Thyroid gland (tissue), 4 donors: ENCODE measurements around the gene CELA1. TPM values are rescaled to one million over a fixed set of nuclear protein-coding genes. Genes with fewer than 3 reads are reported as not detected.

ENCODE experiments used
- DNase-seq, 2 donors: peaks; one replicate each; pipeline ENCODE4 v3.0.0-alpha.2; 2019
- H3K27ac ChIP-seq, 3 donors: fragments of 200-600 bp; sonication (generic); 1 replicate in 2 of 3; 2 replicates in 1 of 3; pipeline ENCODE4 v1.5.1; 2016 to 2019; ENCODE audit warnings: mild to moderate bottlenecking in 1 of 3, moderate library complexity in 1 of 3
- H3K27me3 ChIP-seq: fragments of 200-600 bp; sonication (generic); one replicate; pipeline ENCODE4 v1.5.1; 2019
- H3K36me3 ChIP-seq, 2 donors: fragments of 200-600 bp; sonication (generic); one replicate each; pipeline ENCODE4 v1.5.1; 2016 to 2019
- H3K4me1 ChIP-seq, 2 donors: fragments of 200-600 bp; sonication (generic); one replicate each; pipeline ENCODE4 v1.5.1; 2017 to 2019
- H3K4me3 ChIP-seq, 3 donors: fragments of 200-600 bp; sonication (generic); replicated peaks in 1 of 3; 1 replicate in 2 of 3; 2 replicates in 1 of 3; pipeline ENCODE4 v1.5.1; 2016; ENCODE audit warnings: mild to moderate bottlenecking in 1 of 3
- H3K9me3 ChIP-seq: fragments of 200-600 bp; sonication (generic); one replicate; pipeline ENCODE4 v1.5.1; 2017
- POLR2A ChIP-seq, 2 donors: fragments of 450-650 bp; IDR thresholded peaks; one replicate each; pipeline ENCODE4 v1.6.1; 2017; ENCODE audit warnings: antibody characterized with exemption in 2 of 2, mild to moderate bottlenecking in 2 of 2, moderate library complexity in 1 of 2
- WGBS, 2 donors: methylation state at CpG; one replicate each; pipeline ENCODE4 v1.1.5; 2017; 5-methylcytosine and 5-hydroxymethylcytosine counted together
- intact Hi-C: fragments of 100-400 bp; cut with DNase I; formaldehyde crosslinking; loops from one replicate; pipeline ENCODE4 v1.15.1; 2023
- total RNA-seq, 4 donors: library from RNA; depleted of rRNA; stranded (reverse); fragments of >200 nt; gene quantifications; one replicate each; pipeline ENCODE4 v1.2.3, GENCODE V29; 2016
- TF ChIP-seq, protein P1 (sequence below), 6 experiments: fragments of 200-600 bp in 3 of 6; fragments of 450-650 bp in 3 of 6; sonication (generic) in 3 of 6; IDR thresholded peaks; one replicate each; pipeline ENCODE4 v1.5.1; 2016 to 2019; ENCODE audit warnings: antibody characterized with exemption in 6 of 6, mild to moderate bottlenecking in 2 of 6, inconsistent platforms in 1 of 6, moderate library complexity in 1 of 6

The CELA1 gene
- total RNA-seq, 4 donors from 2014 or later = not detected

DNA sequence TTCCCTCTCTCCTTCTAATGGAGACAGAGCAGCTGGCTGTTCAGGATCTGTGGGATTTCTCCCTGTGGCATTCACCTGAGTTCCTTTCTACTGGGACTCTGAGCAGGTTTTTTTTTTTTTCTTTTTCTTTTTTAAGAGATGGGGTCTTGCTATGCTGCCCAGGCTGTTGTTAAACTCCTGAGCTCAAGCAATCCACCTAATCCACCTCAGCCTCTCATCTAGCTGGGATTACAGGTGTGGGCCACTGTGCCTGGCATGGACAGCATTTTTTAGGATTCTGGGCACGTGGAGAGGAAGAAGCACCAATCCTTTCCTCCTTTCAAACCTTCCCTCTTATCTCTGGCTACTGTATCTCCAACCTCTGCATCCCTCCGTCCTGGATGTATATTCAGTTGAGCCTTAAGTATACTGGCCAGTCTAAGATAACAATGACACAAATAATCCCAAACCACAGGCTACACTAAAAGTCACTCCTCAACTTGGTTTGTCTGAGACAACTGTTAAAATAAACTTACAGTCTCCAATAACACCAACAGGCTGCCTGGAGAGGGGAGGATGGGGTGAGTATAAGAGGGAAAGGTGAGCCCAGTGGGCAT, 16.4 kb upstream of the CELA1 start:
- no peak overlapping the region for H3K27ac ChIP-seq

DNA sequence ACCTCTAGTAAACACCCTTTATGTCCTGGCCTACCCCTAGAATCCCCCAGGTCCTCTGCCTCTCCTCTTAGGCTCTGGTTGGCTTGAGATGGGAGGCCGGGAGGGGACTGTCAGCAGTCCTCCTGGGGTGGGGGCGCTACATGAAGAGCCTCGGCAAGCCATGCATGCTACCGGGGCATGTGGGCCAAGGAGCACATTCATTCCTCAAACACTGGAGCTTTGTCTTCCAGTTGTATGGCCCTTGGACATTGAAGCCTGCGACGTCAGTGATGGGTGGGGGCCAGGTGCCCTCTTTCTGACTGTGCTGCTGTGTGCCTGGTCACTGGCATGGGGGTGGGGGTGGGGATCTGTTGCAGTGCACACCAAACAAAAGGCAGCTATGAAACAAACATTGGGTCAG, 15.8 kb upstream of the CELA1 start:
- peak in 1 of 2 donors; percentile 40 for DNase-seq
- no peaks in the 10 kb centered on the region for H3K27me3 ChIP-seq
- H3K4me3 ChIP-seq = no peak overlapping the region
- no peaks in the 10 kb centered on the region for H3K36me3 ChIP-seq
- 46 to 69% methylated on average over 6 of the region's 6 CpGs for WGBS, 2 donors
- intact Hi-C loops = no loop called here
- no peak overlapping the region for H3K27ac ChIP-seq
- no peak for TF ChIP-seq POLR2A (IDR thresholded peaks at IDR 0.05)
- TF ChIP-seq, protein P1, sequence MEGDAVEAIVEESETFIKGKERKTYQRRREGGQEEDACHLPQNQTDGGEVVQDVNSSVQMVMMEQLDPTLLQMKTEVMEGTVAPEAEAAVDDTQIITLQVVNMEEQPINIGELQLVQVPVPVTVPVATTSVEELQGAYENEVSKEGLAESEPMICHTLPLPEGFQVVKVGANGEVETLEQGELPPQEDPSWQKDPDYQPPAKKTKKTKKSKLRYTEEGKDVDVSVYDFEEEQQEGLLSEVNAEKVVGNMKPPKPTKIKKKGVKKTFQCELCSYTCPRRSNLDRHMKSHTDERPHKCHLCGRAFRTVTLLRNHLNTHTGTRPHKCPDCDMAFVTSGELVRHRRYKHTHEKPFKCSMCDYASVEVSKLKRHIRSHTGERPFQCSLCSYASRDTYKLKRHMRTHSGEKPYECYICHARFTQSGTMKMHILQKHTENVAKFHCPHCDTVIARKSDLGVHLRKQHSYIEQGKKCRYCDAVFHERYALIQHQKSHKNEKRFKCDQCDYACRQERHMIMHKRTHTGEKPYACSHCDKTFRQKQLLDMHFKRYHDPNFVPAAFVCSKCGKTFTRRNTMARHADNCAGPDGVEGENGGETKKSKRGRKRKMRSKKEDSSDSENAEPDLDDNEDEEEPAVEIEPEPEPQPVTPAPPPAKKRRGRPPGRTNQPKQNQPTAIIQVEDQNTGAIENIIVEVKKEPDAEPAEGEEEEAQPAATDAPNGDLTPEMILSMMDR (IDR thresholded peaks at IDR 0.05) = no peak
- no peaks in the 10 kb centered on the region for H3K4me1 ChIP-seq
- no peaks in the 10 kb centered on the region for H3K9me3 ChIP-seq

More for the DNA sequence above, 16.4 kb upstream of the CELA1 start:
- no peaks in the 10 kb centered on the region for H3K9me3 ChIP-seq
- TF ChIP-seq, protein P1 (IDR thresholded peaks at IDR 0.05) = no peak
- no peak for TF ChIP-seq POLR2A (IDR thresholded peaks at IDR 0.05)
- H3K4me1 ChIP-seq = no peaks in the 10 kb centered on the region
- no peaks in the 10 kb centered on the region for H3K27me3 ChIP-seq
- DNase-seq = no peak
- H3K36me3 ChIP-seq = no peaks in the 10 kb centered on the region
- WGBS, 2 donors = 57 to 73% methylated on average over 2 of the region's 2 CpGs
- intact Hi-C loops = no loop called here
- no peak overlapping the region for H3K4me3 ChIP-seq

DNA sequence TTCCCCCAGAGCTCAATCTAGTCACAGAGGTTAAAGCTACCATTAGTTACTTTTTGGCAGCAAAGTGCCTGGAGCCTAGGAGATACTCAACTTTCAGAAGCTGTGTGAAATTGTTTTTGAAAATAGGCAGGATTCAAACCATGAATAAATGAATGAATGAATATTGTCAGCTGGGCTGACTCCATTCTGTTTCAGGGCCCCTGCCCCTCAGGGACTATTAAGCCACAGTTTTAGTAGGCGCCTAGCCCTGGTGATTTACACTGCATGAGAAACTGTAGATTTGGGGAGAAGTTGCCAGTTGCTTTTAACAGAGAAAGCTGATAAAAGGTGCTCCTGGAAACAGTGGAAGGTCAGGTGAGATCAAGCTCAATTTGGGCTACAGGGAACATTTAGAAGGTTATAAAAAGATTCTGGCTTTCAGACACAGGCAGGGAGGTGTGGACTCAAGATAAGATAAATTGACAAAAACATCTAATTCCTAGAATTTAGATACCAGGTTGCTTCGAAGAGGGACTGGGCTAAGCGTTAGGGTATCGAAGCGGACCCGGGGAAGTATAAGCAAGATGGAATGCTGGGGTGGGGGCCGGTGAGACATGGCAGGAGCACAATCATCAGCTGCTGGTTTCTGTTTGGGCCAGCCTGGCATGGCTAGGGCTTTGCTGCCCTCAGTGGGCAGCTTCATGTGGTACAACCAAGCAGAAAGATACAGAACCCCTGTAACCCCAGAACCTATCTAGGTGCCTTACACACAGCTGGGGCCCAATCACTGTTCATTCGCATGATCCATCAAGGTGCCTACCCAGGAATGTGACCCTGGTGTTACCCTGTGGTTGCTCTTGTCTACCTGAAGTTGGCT, 14.9 kb upstream of the CELA1 start:
- Histone ChIP-seq H3K27me3 (no peaks in the 10 kb centered on the region), H3K4me1 (no peaks in the 10 kb centered on the region), H3K4me3 (no peak overlapping the region), H3K27ac (no peak overlapping the region), H3K9me3 (no peaks in the 10 kb centered on the region), H3K36me3 (no peaks in the 10 kb centered on the region)
- intact Hi-C loops = no loop called here
- DNase-seq = no peak
- WGBS, 2 donors = 87 to 91% methylated on average over 8 of the region's 8 CpGs
- TF ChIP-seq, protein P1 (IDR thresholded peaks at IDR 0.05) = no peak
- TF ChIP-seq POLR2A (IDR thresholded peaks at IDR 0.05) = no peak

DNA sequence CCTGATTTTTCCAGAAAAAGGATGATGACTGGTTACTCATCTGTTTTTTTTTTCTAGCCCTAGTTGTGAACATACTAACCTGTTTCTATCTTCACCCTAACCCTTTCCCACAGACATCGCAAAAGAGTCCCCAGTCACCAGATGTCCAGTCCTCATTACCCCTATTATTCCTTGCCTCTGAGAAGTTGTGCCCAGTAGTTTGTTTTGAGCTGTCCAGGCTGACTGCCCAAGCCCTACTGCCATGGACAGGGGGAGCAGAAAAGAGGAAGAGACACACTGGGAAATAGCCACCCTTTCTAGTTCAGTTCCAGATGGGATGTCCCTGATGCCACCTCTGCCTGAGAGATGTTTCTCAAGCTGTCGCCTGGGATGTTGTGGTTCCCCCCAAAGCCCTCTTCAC, 13.8 kb upstream of the CELA1 start:
- WGBS, 2 donors = 93 to 98% methylated on average over 2 of the region's 2 CpGs
- no peak overlapping the region for H3K4me3 ChIP-seq
- H3K27ac ChIP-seq = no peak overlapping the region
- H3K4me1 ChIP-seq = no peaks in the 10 kb centered on the region
- no peak for DNase-seq
- TF ChIP-seq, protein P1 (IDR thresholded peaks at IDR 0.05) = no peak
- no peak for TF ChIP-seq POLR2A (IDR thresholded peaks at IDR 0.05)
- intact Hi-C loops = no loop called here
- H3K9me3 ChIP-seq = no peaks in the 10 kb centered on the region
- H3K27me3 ChIP-seq = no peaks in the 10 kb centered on the region
- no peaks in the 10 kb centered on the region for H3K36me3 ChIP-seq

DNA sequence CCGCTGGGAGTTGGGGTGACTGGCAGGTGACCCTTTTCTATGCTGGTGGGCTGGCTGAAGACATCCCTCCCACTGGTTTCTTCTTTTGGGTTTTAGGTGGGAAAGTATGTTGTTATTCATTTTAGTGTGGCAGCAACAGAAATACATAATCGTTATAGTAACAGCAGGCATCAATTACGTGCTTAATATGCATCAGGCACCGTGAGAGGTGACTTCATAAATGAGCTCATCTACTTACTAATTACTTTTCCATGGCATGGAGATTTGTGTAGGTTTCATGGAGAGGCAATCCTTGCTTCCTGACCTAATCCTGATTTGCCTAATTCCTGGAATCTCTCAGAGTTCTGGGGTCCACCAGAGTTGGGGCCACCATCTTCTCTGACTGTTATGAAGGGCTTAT, 13.4 kb upstream of the CELA1 start:
- H3K4me3 ChIP-seq = no peak overlapping the region
- H3K4me1 ChIP-seq = no peaks in the 10 kb centered on the region
- no peaks in the 10 kb centered on the region for H3K9me3 ChIP-seq
- no peaks in the 10 kb centered on the region for H3K27me3 ChIP-seq
- DNase-seq = no peak
- no peak overlapping the region for H3K27ac ChIP-seq
- no peaks in the 10 kb centered on the region for H3K36me3 ChIP-seq
- TF ChIP-seq, protein P1 (IDR thresholded peaks at IDR 0.05) = no peak
- no peak for TF ChIP-seq POLR2A (IDR thresholded peaks at IDR 0.05)
- intact Hi-C loops = no loop called here
- WGBS, 2 donors = 83 to 93% methylated on average over 4 of the region's 4 CpGs
